Keratinocyte (primary cell): ENCODE data around the gene DLG2.

Source experiments
- EZH2 ChIP-seq: IDR thresholded peaks from one replicate; pipeline ENCODE4 v1.6.1; 2012; ENCODE audit warnings: inconsistent platforms, mild to moderate bottlenecking, low read length, moderate library complexity
- TF ChIP-seq, protein P1 (sequence below), 3 experiments: IDR thresholded peaks in 1 of 3; conservative IDR thresholded peaks in 1 of 3; optimal IDR thresholded peaks in 1 of 3; 2 replicates in 2 of 3; 3 replicates in 1 of 3; pipeline versions ENCODE3 to v1.5.1; 2011; ENCODE audit warnings: low read length in 3 of 3, mild to moderate bottlenecking in 3 of 3, moderate library complexity in 2 of 3, control low read depth in 1 of 3, inconsistent platforms in 1 of 3; ENCODE audit not compliant: insufficient read depth in 2 of 3; ENCODE audit errors: extremely low read depth in 1 of 3

GRCh38 chr11:83823461-83824025, 1803.6 kb downstream of the DLG2 start:
- TF ChIP-seq, protein P1, sequence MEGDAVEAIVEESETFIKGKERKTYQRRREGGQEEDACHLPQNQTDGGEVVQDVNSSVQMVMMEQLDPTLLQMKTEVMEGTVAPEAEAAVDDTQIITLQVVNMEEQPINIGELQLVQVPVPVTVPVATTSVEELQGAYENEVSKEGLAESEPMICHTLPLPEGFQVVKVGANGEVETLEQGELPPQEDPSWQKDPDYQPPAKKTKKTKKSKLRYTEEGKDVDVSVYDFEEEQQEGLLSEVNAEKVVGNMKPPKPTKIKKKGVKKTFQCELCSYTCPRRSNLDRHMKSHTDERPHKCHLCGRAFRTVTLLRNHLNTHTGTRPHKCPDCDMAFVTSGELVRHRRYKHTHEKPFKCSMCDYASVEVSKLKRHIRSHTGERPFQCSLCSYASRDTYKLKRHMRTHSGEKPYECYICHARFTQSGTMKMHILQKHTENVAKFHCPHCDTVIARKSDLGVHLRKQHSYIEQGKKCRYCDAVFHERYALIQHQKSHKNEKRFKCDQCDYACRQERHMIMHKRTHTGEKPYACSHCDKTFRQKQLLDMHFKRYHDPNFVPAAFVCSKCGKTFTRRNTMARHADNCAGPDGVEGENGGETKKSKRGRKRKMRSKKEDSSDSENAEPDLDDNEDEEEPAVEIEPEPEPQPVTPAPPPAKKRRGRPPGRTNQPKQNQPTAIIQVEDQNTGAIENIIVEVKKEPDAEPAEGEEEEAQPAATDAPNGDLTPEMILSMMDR (optimal IDR thresholded peaks at IDR 0.05 in 1 of 3, IDR thresholded peaks at IDR 0.05 in 1 of 3, conservative IDR thresholded peaks at IDR 0.05 in 1 of 3; ENCODE audit: extremely low read depth in 1 of 3, insufficient read depth in 2 of 3, low read length in 3 of 3), result no peak
- TF ChIP-seq EZH2, result no peak
